Measurements from ENCODE around the gene GBE1.

GRCh38 chr3:81554388-81554787, 207.1 kb downstream of the GBE1 start:
- TF ChIP-seq CTCF (IDR thresholded peaks at IDR 0.05) (no peak), POLR2AphosphoS5 (IDR thresholded peaks at IDR 0.05; ENCODE audit: insufficient read depth in 1 of 2, low read depth in 1 of 2) (no peak), POLR2A (IDR thresholded peaks at IDR 0.05) (no peak)

Measured in vagina (tissue), 2 donors.